ENCODE data around the gene MAST4.

DNA sequence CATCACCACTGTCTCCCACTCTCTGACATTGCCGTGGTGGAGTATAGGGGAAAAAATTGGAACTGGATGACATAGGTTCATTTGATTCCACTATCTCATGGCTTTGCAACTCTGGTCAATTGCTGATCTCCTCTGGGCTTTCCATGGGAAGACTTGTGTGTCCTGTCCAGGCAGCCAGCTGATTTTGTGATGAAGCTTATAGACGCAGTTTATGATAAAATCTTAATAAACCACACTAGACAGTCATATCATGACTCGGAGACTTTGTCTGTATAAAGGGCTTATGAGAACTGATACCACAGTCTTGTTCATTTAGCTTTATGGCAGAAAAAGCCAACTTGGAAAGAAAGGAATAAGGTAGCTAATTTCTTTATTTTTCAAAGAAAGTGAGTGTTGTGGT, 296.5 kb downstream of the MAST4 start:
- TF ChIP-seq EGR1 (IDR thresholded peaks at IDR 0.05; ENCODE audit: low read depth in 2 of 2) (no peak), SP1 (IDR thresholded peaks at IDR 0.05) (no peak), JUND (IDR thresholded peaks at IDR 0.05) (no peak), TAF1 (conservative IDR thresholded peaks at IDR 0.05) (no peak), RAD21 (IDR thresholded peaks at IDR 0.05) (no peak), GABPA (IDR thresholded peaks at IDR 0.05 in 1 of 2, conservative IDR thresholded peaks at IDR 0.05 in 1 of 2) (no peak), HNF4A (conservative IDR thresholded peaks at IDR 0.05) (no peak)
- TF ChIP-seq, protein P1, sequence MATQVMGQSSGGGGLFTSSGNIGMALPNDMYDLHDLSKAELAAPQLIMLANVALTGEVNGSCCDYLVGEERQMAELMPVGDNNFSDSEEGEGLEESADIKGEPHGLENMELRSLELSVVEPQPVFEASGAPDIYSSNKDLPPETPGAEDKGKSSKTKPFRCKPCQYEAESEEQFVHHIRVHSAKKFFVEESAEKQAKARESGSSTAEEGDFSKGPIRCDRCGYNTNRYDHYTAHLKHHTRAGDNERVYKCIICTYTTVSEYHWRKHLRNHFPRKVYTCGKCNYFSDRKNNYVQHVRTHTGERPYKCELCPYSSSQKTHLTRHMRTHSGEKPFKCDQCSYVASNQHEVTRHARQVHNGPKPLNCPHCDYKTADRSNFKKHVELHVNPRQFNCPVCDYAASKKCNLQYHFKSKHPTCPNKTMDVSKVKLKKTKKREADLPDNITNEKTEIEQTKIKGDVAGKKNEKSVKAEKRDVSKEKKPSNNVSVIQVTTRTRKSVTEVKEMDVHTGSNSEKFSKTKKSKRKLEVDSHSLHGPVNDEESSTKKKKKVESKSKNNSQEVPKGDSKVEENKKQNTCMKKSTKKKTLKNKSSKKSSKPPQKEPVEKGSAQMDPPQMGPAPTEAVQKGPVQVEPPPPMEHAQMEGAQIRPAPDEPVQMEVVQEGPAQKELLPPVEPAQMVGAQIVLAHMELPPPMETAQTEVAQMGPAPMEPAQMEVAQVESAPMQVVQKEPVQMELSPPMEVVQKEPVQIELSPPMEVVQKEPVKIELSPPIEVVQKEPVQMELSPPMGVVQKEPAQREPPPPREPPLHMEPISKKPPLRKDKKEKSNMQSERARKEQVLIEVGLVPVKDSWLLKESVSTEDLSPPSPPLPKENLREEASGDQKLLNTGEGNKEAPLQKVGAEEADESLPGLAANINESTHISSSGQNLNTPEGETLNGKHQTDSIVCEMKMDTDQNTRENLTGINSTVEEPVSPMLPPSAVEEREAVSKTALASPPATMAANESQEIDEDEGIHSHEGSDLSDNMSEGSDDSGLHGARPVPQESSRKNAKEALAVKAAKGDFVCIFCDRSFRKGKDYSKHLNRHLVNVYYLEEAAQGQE (IDR thresholded peaks at IDR 0.05), result no peak
- TF ChIP-seq, protein P2, sequence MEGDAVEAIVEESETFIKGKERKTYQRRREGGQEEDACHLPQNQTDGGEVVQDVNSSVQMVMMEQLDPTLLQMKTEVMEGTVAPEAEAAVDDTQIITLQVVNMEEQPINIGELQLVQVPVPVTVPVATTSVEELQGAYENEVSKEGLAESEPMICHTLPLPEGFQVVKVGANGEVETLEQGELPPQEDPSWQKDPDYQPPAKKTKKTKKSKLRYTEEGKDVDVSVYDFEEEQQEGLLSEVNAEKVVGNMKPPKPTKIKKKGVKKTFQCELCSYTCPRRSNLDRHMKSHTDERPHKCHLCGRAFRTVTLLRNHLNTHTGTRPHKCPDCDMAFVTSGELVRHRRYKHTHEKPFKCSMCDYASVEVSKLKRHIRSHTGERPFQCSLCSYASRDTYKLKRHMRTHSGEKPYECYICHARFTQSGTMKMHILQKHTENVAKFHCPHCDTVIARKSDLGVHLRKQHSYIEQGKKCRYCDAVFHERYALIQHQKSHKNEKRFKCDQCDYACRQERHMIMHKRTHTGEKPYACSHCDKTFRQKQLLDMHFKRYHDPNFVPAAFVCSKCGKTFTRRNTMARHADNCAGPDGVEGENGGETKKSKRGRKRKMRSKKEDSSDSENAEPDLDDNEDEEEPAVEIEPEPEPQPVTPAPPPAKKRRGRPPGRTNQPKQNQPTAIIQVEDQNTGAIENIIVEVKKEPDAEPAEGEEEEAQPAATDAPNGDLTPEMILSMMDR (IDR thresholded peaks at IDR 0.05; ENCODE audit: low read depth, low read length, missing input control), result no peak
- TF ChIP-seq, protein P3, sequence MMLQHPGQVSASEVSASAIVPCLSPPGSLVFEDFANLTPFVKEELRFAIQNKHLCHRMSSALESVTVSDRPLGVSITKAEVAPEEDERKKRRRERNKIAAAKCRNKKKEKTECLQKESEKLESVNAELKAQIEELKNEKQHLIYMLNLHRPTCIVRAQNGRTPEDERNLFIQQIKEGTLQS (IDR thresholded peaks at IDR 0.05), result no peak
- TF ChIP-seq, protein P4, sequence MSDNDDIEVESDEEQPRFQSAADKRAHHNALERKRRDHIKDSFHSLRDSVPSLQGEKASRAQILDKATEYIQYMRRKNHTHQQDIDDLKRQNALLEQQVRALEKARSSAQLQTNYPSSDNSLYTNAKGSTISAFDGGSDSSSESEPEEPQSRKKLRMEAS (IDR thresholded peaks at IDR 0.05), result no peak

Measured in liver (tissue), 3 donors.